HEK293 (cell line): ENCODE measurements around the gene PCYOX1L.

Source experiments
- CTCF ChIA-PET: fragments of 350-600 bp; formaldehyde crosslinking; extraction: SDS; loops from one replicate; lab custom pipeline; 2021; ENCODE audit warnings: antibody characterized with exemption; lab: Yijun Ruan, JAX
- POLR2A ChIA-PET: fragments of 300-600 bp; formaldehyde crosslinking; extraction: SDS; loops from one replicate; lab custom pipeline; 2020; ENCODE audit warnings: antibody characterized with exemption, inconsistent platforms; lab: Yijun Ruan, JAX
- H3K27ac ChIP-seq: fragments of 200-500 bp; sonication (Bioruptor generic); 2 replicates; pipeline ENCODE4 v1.5.1; 2014; ENCODE audit warnings: low read depth, low read length, control low read depth, inconsistent platforms; ENCODE audit errors: extremely low read depth
- H3K36me3 ChIP-seq, 2 experiments: fragments of 200-500 bp in 1 of 2; sonication (Bioruptor generic) in 1 of 2; 1 replicate in 1 of 2; 2 replicates in 1 of 2; pipeline ENCODE4 v1.5.1; 2014 to 2017; ENCODE audit warnings: inconsistent platforms in 2 of 2, low read length in 2 of 2; ENCODE audit not compliant: control insufficient read depth in 2 of 2, insufficient read depth in 1 of 2
- H3K4me1 ChIP-seq: fragments of 200-500 bp; sonication (Bioruptor generic); 2 replicates; pipeline ENCODE4 v1.5.1; 2014; ENCODE audit warnings: mild to moderate bottlenecking, low read length, inconsistent platforms; ENCODE audit not compliant: control insufficient read depth, insufficient read depth
- H3K4me3 ChIP-seq: 2 replicates; pipeline ENCODE4 v1.5.1; 2011; ENCODE audit warnings: low read depth, mild to moderate bottlenecking, control low read depth, low read length, moderate library complexity
- H3K9me3 ChIP-seq: fragments of 200-500 bp; sonication (Bioruptor generic); 2 replicates; pipeline ENCODE4 v1.5.1; 2014; ENCODE audit warnings: low read depth, low read length, inconsistent platforms; ENCODE audit not compliant: control insufficient read depth, insufficient read depth
- BCL11B ChIP-seq: fragments of 450-650 bp; formaldehyde crosslinking; IDR thresholded peaks from 2 replicates; pipeline ENCODE4 v1.5.1; 2016; ENCODE audit warnings: low read depth, missing biosample characterization, missing genetic modification characterization
- BCL6B ChIP-seq: fragments of 450-650 bp; formaldehyde crosslinking; IDR thresholded peaks from 2 replicates; pipeline ENCODE4 v1.5.1; 2017; ENCODE audit warnings: missing biosample characterization, missing genetic modification characterization
- CTCF ChIP-seq: fragments of 450-650 bp; formaldehyde crosslinking; IDR thresholded peaks from 2 replicates; pipeline ENCODE4 v1.5.1; 2016; ENCODE audit warnings: missing biosample characterization, missing genetic modification characterization
- HOXC10 ChIP-seq: sonication (generic); formaldehyde crosslinking; IDR thresholded peaks from 2 replicates; pipeline ENCODE4 v1.8.1; 2023; ENCODE audit warnings: mild to moderate bottlenecking, missing genetic modification reagents
- OVOL3 ChIP-seq: fragments of 450-650 bp; formaldehyde crosslinking; IDR thresholded peaks from 2 replicates; pipeline ENCODE4 v1.5.1; 2016; ENCODE audit warnings: missing biosample characterization, missing genetic modification characterization
- PRDM10 ChIP-seq: fragments of 450-650 bp; formaldehyde crosslinking; IDR thresholded peaks from 2 replicates; pipeline ENCODE4 v1.5.1; 2016; ENCODE audit warnings: missing biosample characterization, missing genetic modification characterization
- PRDM4 ChIP-seq: fragments of 450-650 bp; formaldehyde crosslinking; IDR thresholded peaks from 2 replicates; pipeline ENCODE4 v1.5.1; 2017; ENCODE audit warnings: missing biosample characterization, missing genetic modification characterization
- SCRT1 ChIP-seq: fragments of 450-650 bp; formaldehyde crosslinking; IDR thresholded peaks from 2 replicates; pipeline ENCODE4 v1.5.1; 2016; ENCODE audit warnings: missing biosample characterization, missing genetic modification characterization, borderline replicate concordance
- ZBTB49 ChIP-seq: fragments of 450-650 bp; formaldehyde crosslinking; IDR thresholded peaks from 2 replicates; pipeline ENCODE4 v1.5.1; 2016; ENCODE audit warnings: missing biosample characterization, missing genetic modification characterization, low read depth
- ZFP37 ChIP-seq: fragments of 450-650 bp; formaldehyde crosslinking; IDR thresholded peaks from 2 replicates; pipeline ENCODE4 v1.5.1; 2016; ENCODE audit warnings: missing biosample characterization, missing genetic modification characterization
- ZNF132 ChIP-seq: fragments of 450-650 bp; formaldehyde crosslinking; IDR thresholded peaks from 2 replicates; pipeline ENCODE4 v1.5.1; 2017; ENCODE audit warnings: missing biosample characterization, missing genetic modification characterization, borderline replicate concordance
- ZNF140 ChIP-seq: fragments of 450-650 bp; formaldehyde crosslinking; IDR thresholded peaks from 2 replicates; pipeline ENCODE4 v1.5.1; 2016; ENCODE audit warnings: missing biosample characterization, missing genetic modification characterization
- ZNF148 ChIP-seq: fragments of 450-650 bp; formaldehyde crosslinking; IDR thresholded peaks from 2 replicates; pipeline ENCODE4 v1.5.0; 2017; ENCODE audit warnings: missing biosample characterization, missing genetic modification characterization, borderline replicate concordance
- ZNF174 ChIP-seq: fragments of 450-650 bp; formaldehyde crosslinking; IDR thresholded peaks from 2 replicates; pipeline ENCODE4 v1.5.0; 2017; ENCODE audit warnings: missing biosample characterization, mild to moderate bottlenecking, missing genetic modification characterization
- ZNF19 ChIP-seq: fragments of 450-650 bp; formaldehyde crosslinking; IDR thresholded peaks from 2 replicates; pipeline ENCODE4; 2016; ENCODE audit warnings: missing biosample characterization, missing genetic modification characterization, low read depth
- ZNF214 ChIP-seq: fragments of 450-650 bp; formaldehyde crosslinking; IDR thresholded peaks from 2 replicates; pipeline ENCODE4 v1.5.1; 2017; ENCODE audit warnings: missing biosample characterization, mild to moderate bottlenecking, missing genetic modification characterization, borderline replicate concordance
- ZNF302 ChIP-seq: fragments of 450-650 bp; formaldehyde crosslinking; IDR thresholded peaks from 2 replicates; pipeline ENCODE4 v1.5.1; 2016; ENCODE audit warnings: missing biosample characterization, missing genetic modification characterization, low read depth
- ZNF488 ChIP-seq: fragments of 450-650 bp; formaldehyde crosslinking; IDR thresholded peaks from 2 replicates; pipeline ENCODE4 v1.5.1; 2016; ENCODE audit warnings: missing biosample characterization, missing genetic modification characterization
- ZNF621 ChIP-seq: fragments of 450-650 bp; formaldehyde crosslinking; IDR thresholded peaks from 2 replicates; pipeline ENCODE4 v1.5.1; 2017; ENCODE audit warnings: missing biosample characterization, missing genetic modification characterization
- ZNF747 ChIP-seq: fragments of 450-650 bp; formaldehyde crosslinking; IDR thresholded peaks from 2 replicates; pipeline ENCODE4 v1.5.1; 2016; ENCODE audit warnings: missing biosample characterization, missing genetic modification characterization
- ZNF777 ChIP-seq: fragments of 450-650 bp; formaldehyde crosslinking; IDR thresholded peaks from 2 replicates; pipeline ENCODE4 v1.5.1; 2017; ENCODE audit warnings: missing biosample characterization, missing genetic modification characterization, borderline replicate concordance
- ZNF837 ChIP-seq: fragments of 450-650 bp; formaldehyde crosslinking; IDR thresholded peaks from 2 replicates; pipeline ENCODE4 v1.5.1; 2016; ENCODE audit warnings: missing biosample characterization, missing genetic modification characterization
- ZSCAN30 ChIP-seq: fragments of 450-650 bp; IDR thresholded peaks from 2 replicates; pipeline ENCODE4 v1.5.1; 2018; ENCODE audit warnings: missing biosample characterization, mild to moderate bottlenecking, missing genetic modification characterization, moderate library complexity

The PCYOX1L gene

GRCh38 chr5:149381986-149382338 lies 24.1 kb downstream of the PCYOX1L start:
- Histone ChIP-seq H3K27ac (no peak overlapping the region), H3K9me3 (no peaks in the 10 kb centered on the region), H3K4me1 (no peaks in the 10 kb centered on the region), H3K36me3 (no peaks in the 10 kb centered on the region), H3K4me3 (no peak overlapping the region)
- CTCF ChIA-PET: interaction anchor here (0.6 to 11.8 kb wide), 38 partner anchors 8 to 237 kb away, joined by 3 to 205 read pairs (median 5); partner anchors contain the start of gene GRPEL2
- POLR2A ChIA-PET: no interaction called here
- no peak for TF ChIP-seq ZNF132 (tag by site-specific recombination)
- TF ChIP-seq SCRT1: no peak
- TF ChIP-seq OVOL3: no peak
- TF ChIP-seq ZNF488 (tag by site-specific recombination): no peak
- no peak for TF ChIP-seq ZNF777 (tag by site-specific recombination)
- no peak for TF ChIP-seq ZNF19 (tag by site-specific recombination)
- no peak for TF ChIP-seq ZNF148 (tag by site-specific recombination)
- no peak for TF ChIP-seq HOXC10 (CRISPR knock-in tag)
- peak; percentile 67; the same call in 1 of the 2 replicates for TF ChIP-seq ZSCAN30 (tag by site-specific recombination)
- TF ChIP-seq PRDM10: peak; percentile 14; the same call in 1 of the 2 replicates
- peak; percentile 50; the same call in 1 of the 2 replicates for TF ChIP-seq BCL11B (tag by site-specific recombination)
- no peak for TF ChIP-seq ZBTB49 (tag by site-specific recombination)
- no peak for TF ChIP-seq PRDM4 (tag by site-specific recombination)
- TF ChIP-seq ZNF837 (tag by site-specific recombination): no peak
- TF ChIP-seq ZNF621 (tag by site-specific recombination): no peak
- TF ChIP-seq ZNF747 (tag by site-specific recombination): no peak
- no peak for TF ChIP-seq ZFP37 (tag by site-specific recombination)
- TF ChIP-seq BCL6B: no peak
- TF ChIP-seq ZNF302 (tag by site-specific recombination): no peak
- TF ChIP-seq ZNF214 (tag by site-specific recombination): no peak
- TF ChIP-seq ZNF174 (tag by site-specific recombination): no peak
- no peak for TF ChIP-seq ZNF140
- peak; percentile 89 for TF ChIP-seq CTCF (tag by site-specific recombination)
